ENCODE results near the gene ZMYM4.
"Not testable (repeated sequence)": the region's sequence is repeated elsewhere in the genome, so short reads cannot be mapped to it uniquely, and the experiment has no call there.

Gene ZMYM4

GRCh38 chr1:35461966-35462651 is 193.6 kb downstream of the ZMYM4 start:
- DNase-seq: no peak

GRCh38 chr1:35463232-35463631 is 194.7 kb downstream of the ZMYM4 start:
- no peak for DNase-seq

GRCh38 chr1:35463749-35464148 is 195.2 kb downstream of the ZMYM4 start:
- DNase-seq: not testable (repeated sequence)

DNA sequence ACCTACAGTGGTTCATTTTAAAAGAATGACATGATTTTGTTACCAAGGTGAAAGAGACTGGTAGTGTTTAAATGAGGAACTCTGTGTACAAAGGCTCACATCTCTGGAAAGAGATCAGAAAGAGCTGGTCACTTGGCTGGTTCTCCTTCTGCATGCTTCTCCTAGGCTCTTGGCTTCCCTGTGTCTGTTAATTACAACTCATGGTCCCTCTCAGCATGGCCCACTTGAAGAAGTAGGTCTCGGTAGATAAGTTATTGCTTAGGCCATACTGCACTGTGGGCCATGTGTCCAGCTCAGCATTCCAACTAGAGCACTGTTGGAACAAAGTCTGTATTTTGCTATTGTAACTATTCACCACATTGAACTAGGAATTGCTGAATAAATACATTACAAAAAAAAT is 197.6 kb downstream of the ZMYM4 start:
- DNase-seq: no peak

DNA sequence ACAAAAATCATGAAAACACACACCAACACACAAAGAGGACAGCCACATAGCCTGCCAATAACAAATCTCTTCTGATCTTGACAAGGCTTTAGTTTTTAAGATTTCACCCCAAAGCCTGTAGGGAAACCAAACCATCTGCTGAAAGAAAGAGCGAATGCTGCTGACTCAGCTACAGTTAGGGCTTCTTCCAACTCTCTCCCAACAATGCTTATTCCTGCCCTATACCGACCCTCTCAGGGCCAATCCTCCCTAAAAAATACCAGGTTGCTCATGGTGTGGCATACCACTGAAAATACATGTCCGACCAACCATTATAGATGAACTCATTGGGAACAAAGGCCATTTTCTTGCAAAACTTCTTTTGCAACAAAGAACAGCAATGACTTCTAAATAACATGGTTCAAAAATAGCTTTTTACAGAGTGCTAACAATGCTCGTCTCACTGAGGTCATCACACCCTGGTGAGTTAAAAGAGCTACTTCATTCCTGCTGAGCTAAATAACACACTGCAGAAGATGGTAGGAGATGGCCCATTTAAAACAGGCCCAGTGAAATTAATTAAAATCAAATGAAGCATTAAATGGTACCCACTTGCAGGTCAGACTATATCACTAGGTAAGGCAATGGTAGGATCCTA is 202.6 kb downstream of the ZMYM4 start:
- DNase-seq: no peak

Measured in stimulated activated CD4-positive, alpha-beta T cell treated with anti-CD3 and anti-CD28 coated beads, Interleukin-4, amount 100 ng/mL, for 24 hours (primary cell).